A673 (cell line): ENCODE measurements around the gene IFT57.
A peak's percentile ranks its signal among the peaks of the same experiment; 100 is the strongest.

Experiments
- CTCF ChIP-seq: fragments of 300-800, 200-600 bp; sonication (generic); conservative IDR thresholded peaks from 2 replicates; pipeline ENCODE4 v1.5.1; 2017; ENCODE audit warnings: low read depth, mild to moderate bottlenecking, antibody characterized with exemption, low read length, moderate library complexity, mixed read lengths
- EZH2 ChIP-seq: fragments of 200-600 bp; sonication (generic); IDR thresholded peaks from 2 replicates; pipeline ENCODE4 v1.6.1; 2017; ENCODE audit warnings: borderline replicate concordance, low read depth, mild to moderate bottlenecking, mixed read lengths, antibody characterized with exemption, low read length; ENCODE audit not compliant: poor library complexity, severe bottlenecking

GRCh38 chr3:108153451-108153981 is 68.7 kb downstream of the IFT57 start:
- TF ChIP-seq EZH2 (no peak), CTCF (peak; percentile 79)
